HepG2 (cell line): Measurements from ENCODE around the gene IRS2. TPM values are rescaled to one million over a fixed set of nuclear protein-coding genes. Genes with fewer than 3 reads are reported as not detected.

Experiments
- ATAC-seq: fragments of 200-7000 bp; cut with Tn5 transposase; 3 replicates; pipeline ENCODE4 v1.9.1; 2020; ENCODE audit warnings: mild to moderate bottlenecking, moderate library complexity
- BruUV-seq: library from RNA; stranded (reverse); fragments of 400-500 nt; replicated peaks from 2 replicates; lab custom pipeline; 2021; lab: Mats Ljungman, UMichigan
- CTCF ChIA-PET: fragments of 300-600 bp; formaldehyde crosslinking; extraction: SDS; loops from one replicate; lab custom pipeline; 2021; ENCODE audit warnings: low total read pairs, inconsistent platforms, low intra/inter-chr PET ratio; lab: Yijun Ruan, JAX
- POLR2A ChIA-PET: fragments of 350-600 bp; sonication (Branson Sonifier 250); formaldehyde crosslinking; loops from one replicate; lab custom pipeline; 2020; ENCODE audit warnings: antibody characterized with exemption, inconsistent platforms; lab: Yijun Ruan, JAX
- DNase-seq: peaks from one replicate; pipeline ENCODE4 v3.0.0-alpha.2; 2015; ENCODE audit warnings: low spot score
- FAIRE-seq: peaks from 3 replicates; lab custom pipeline; 2011; peaks lifted over from hg19 to GRCh38; lab: Jason Lieb, UNC
- H2AFZ ChIP-seq: one replicate; pipeline ENCODE4 v1.6.1; 2011; ENCODE audit warnings: low read length, inconsistent platforms
- H3K27ac ChIP-seq: fragments of 300-600 bp; 3 replicates; pipeline ENCODE4 v1.8.0; 2011; ENCODE audit warnings: mixed run types, mild to moderate bottlenecking, mixed read lengths, low read length, inconsistent platforms; ENCODE audit not compliant: insufficient read depth; ENCODE audit errors: extremely low read length
- H3K27me3 ChIP-seq, 2 experiments: fragments of 200-600 bp in 1 of 2; 2 replicates in 1 of 2; 3 replicates in 1 of 2; pipeline versions ENCODE4 v1.6.0 to v1.8.0; 2011; ENCODE audit warnings: low read length in 2 of 2, mild to moderate bottlenecking in 2 of 2, moderate library complexity in 2 of 2, inconsistent platforms in 1 of 2; ENCODE audit not compliant: insufficient read depth in 2 of 2, control insufficient read depth in 1 of 2
- H3K36me3 ChIP-seq, 2 experiments: fragments of 200-600 bp in 1 of 2; replicated peaks in 1 of 2; 2 replicates in 1 of 2; 3 replicates in 1 of 2; pipeline versions ENCODE4 v1.5.1 to v1.8.0; 2011; ENCODE audit warnings: low read length in 2 of 2, inconsistent platforms in 1 of 2; ENCODE audit not compliant: insufficient read depth in 2 of 2, control insufficient read depth in 1 of 2
- H3K4me1 ChIP-seq: 2 replicates; pipeline ENCODE4 v1.5.1; 2012; ENCODE audit warnings: low read length, inconsistent platforms; ENCODE audit not compliant: insufficient read depth
- H3K4me2 ChIP-seq: 2 replicates; pipeline ENCODE4 v1.6.0; 2011; ENCODE audit warnings: low read depth, low read length, inconsistent platforms
- H3K4me3 ChIP-seq, 3 experiments: fragments of 200-600 bp in 1 of 3; sonication (generic), shearing (Covaris generic) in 1 of 3; replicated peaks in 1 of 3; 2 replicates each; pipeline ENCODE4 v1.5.1; 2011 to 2016; ENCODE audit warnings: low read length in 3 of 3, inconsistent platforms in 2 of 3, low read depth in 2 of 3, mild to moderate bottlenecking in 2 of 3, control low read depth in 1 of 3, mixed read lengths in 1 of 3; ENCODE audit not compliant: insufficient read depth in 1 of 3
- H3K79me2 ChIP-seq: one replicate; pipeline ENCODE4 v1.6.1; 2011; ENCODE audit warnings: low read length, inconsistent platforms; ENCODE audit not compliant: insufficient read depth
- H3K9ac ChIP-seq: 2 replicates; pipeline ENCODE4 v1.6.0; 2011; ENCODE audit warnings: mild to moderate bottlenecking, low read depth, low read length, inconsistent platforms; ENCODE audit not compliant: insufficient read depth
- H3K9me3 ChIP-seq: 2 replicates; pipeline ENCODE4 v1.5.1; 2012; ENCODE audit warnings: mild to moderate bottlenecking, low read length
- H4K20me1 ChIP-seq: 2 replicates; pipeline ENCODE4 v1.6.0; 2011; ENCODE audit warnings: inconsistent platforms, mild to moderate bottlenecking, low read length, moderate library complexity; ENCODE audit not compliant: insufficient read depth
- DMAP1 ChIP-seq: IDR thresholded peaks from 2 replicates; pipeline ENCODE4 v1.6.1; 2016
- TARDBP ChIP-seq: sonication (generic); formaldehyde crosslinking; IDR thresholded peaks from 2 replicates; pipeline ENCODE4 v1.8.0; 2022; ENCODE audit warnings: mild to moderate bottlenecking, missing genetic modification reagents
- ZNF629 ChIP-seq: sonication (generic); formaldehyde crosslinking; conservative IDR thresholded peaks from 2 replicates; pipeline ENCODE4 v1.5.0; 2020; ENCODE audit warnings: missing genetic modification reagents
- ZNF766 ChIP-seq: sonication (generic); formaldehyde crosslinking; IDR thresholded peaks from 2 replicates; pipeline ENCODE4 v1.5.0; 2020; ENCODE audit warnings: missing genetic modification reagents, borderline replicate concordance
- WGBS: methylation state at CpG from one replicate; pipeline ENCODE4 v1.1.6; 2017; ENCODE audit warnings: low lambda C conversion rate; 5-methylcytosine and 5-hydroxymethylcytosine counted together
- in situ Hi-C: cut with HindIII; loops from 2 replicates; pipeline ENCODE4 v1.10.0; 2017; ENCODE audit warnings: low pct_unique_long_range_greater_than_20kb; ENCODE audit not compliant: extremely low pct_ligation_motif_present
- intact Hi-C: fragments of 100-400 bp; cut with micrococcal nuclease; formaldehyde crosslinking; loops from one replicate; pipeline ENCODE4 v1.10.0; 2022; ENCODE audit not compliant: unreplicated experiment
- polyA plus RNA-seq, 8 experiments: library from polyadenylated mRNA; depleted of rRNA in 3 of 8; stranded (reverse) in 7 of 8; unstranded in 1 of 8; fragments of >200 nt; fragmentation: Illumina TruSeq in 4 of 8; extraction: Trizol in 4 of 8; gene quantifications; 2 replicates each; pipeline versions ENCODE4 v1.2.1 to v1.2.3, GENCODE V29; 2011 to 2016; ENCODE audit warnings: low read depth in 4 of 8, missing spikeins in 1 of 8, mixed read lengths in 1 of 8; ENCODE audit not compliant: insufficient read depth in 1 of 8
- total RNA-seq, 5 experiments: library from RNA; depleted of rRNA; stranded (reverse); fragments of >200 nt; fragmentation: Illumina TruSeq; extraction: Trizol; gene quantifications; 2 replicates each; pipeline ENCODE4 v1.2.3, GENCODE V29; 2016; ENCODE audit warnings: low read depth in 1 of 5
- TF ChIP-seq, protein P1 (sequence below): sonication (generic); formaldehyde crosslinking; IDR thresholded peaks from 2 replicates; pipeline ENCODE4 v1.9.0; 2021; ENCODE audit warnings: mild to moderate bottlenecking, missing genetic modification reagents
- TF ChIP-seq, protein P2 (sequence below): sonication (generic); formaldehyde crosslinking; IDR thresholded peaks from 2 replicates; pipeline ENCODE4 v1.5.0; 2020; ENCODE audit warnings: missing genetic modification reagents, mild to moderate bottlenecking, borderline replicate concordance

IRS2 gene
- total and polyA plus RNA-seq, 2 of the 13 experiments (the other 11 are each of a cell fraction or from before 2014, with no cell fraction given): 0.02 to 0.04 TPM

DNA sequence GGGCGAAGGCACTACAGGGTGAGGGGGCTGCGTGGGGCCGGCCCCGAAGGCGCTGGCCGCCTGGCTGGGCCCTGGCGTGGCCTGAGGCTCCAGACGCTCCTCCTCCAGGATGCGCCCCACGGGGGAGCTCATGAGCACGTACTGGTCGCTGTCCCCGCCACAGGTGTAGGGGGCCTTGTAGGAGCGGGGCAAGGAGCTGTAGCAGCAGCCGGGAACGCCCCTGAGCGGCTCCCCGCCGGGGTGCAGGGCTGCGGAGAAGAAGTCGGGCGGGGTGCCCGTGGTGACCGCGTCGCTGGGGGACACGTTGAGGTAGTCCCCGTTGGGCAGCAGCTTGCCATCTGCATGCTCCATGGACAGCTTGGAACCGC lies 3.0 kb downstream of the IRS2 start:
- Histone ChIP-seq H3K27me3 (peaks cover 0 to 8% of the 10 kb centered on the region in 2 experiments; a peak in 3 of 5 replicates), H2AFZ (no peak overlapping the region), H3K27ac (no peak overlapping the region), H3K4me2 (no peak overlapping the region), H3K9ac (no peak overlapping the region), H3K79me2 (no peaks in the 10 kb centered on the region), H4K20me1 (no peaks in the 10 kb centered on the region), H3K4me1 (no peaks in the 10 kb centered on the region), H3K36me3 (no peaks in the 10 kb centered on the region), H3K9me3 (no peaks in the 10 kb centered on the region), H3K4me3 (no peak overlapping the region)
- BruUV-seq: no TSS peak
- ATAC-seq (no peak), DNase-seq (no peak), FAIRE-seq (no peak)
- POLR2A ChIA-PET: no interaction called here
- TF ChIP-seq, protein P1, sequence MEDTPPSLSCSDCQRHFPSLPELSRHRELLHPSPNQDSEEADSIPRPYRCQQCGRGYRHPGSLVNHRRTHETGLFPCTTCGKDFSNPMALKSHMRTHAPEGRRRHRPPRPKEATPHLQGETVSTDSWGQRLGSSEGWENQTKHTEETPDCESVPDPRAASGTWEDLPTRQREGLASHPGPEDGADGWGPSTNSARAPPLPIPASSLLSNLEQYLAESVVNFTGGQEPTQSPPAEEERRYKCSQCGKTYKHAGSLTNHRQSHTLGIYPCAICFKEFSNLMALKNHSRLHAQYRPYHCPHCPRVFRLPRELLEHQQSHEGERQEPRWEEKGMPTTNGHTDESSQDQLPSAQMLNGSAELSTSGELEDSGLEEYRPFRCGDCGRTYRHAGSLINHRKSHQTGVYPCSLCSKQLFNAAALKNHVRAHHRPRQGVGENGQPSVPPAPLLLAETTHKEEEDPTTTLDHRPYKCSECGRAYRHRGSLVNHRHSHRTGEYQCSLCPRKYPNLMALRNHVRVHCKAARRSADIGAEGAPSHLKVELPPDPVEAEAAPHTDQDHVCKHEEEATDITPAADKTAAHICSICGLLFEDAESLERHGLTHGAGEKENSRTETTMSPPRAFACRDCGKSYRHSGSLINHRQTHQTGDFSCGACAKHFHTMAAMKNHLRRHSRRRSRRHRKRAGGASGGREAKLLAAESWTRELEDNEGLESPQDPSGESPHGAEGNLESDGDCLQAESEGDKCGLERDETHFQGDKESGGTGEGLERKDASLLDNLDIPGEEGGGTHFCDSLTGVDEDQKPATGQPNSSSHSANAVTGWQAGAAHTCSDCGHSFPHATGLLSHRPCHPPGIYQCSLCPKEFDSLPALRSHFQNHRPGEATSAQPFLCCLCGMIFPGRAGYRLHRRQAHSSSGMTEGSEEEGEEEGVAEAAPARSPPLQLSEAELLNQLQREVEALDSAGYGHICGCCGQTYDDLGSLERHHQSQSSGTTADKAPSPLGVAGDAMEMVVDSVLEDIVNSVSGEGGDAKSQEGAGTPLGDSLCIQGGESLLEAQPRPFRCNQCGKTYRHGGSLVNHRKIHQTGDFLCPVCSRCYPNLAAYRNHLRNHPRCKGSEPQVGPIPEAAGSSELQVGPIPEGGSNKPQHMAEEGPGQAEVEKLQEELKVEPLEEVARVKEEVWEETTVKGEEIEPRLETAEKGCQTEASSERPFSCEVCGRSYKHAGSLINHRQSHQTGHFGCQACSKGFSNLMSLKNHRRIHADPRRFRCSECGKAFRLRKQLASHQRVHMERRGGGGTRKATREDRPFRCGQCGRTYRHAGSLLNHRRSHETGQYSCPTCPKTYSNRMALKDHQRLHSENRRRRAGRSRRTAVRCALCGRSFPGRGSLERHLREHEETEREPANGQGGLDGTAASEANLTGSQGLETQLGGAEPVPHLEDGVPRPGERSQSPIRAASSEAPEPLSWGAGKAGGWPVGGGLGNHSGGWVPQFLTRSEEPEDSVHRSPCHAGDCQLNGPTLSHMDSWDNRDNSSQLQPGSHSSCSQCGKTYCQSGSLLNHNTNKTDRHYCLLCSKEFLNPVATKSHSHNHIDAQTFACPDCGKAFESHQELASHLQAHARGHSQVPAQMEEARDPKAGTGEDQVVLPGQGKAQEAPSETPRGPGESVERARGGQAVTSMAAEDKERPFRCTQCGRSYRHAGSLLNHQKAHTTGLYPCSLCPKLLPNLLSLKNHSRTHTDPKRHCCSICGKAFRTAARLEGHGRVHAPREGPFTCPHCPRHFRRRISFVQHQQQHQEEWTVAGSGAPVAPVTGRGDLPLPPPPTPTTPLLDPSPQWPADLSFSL (CRISPR knock-in tag): no peak
- TF ChIP-seq, protein P2, sequence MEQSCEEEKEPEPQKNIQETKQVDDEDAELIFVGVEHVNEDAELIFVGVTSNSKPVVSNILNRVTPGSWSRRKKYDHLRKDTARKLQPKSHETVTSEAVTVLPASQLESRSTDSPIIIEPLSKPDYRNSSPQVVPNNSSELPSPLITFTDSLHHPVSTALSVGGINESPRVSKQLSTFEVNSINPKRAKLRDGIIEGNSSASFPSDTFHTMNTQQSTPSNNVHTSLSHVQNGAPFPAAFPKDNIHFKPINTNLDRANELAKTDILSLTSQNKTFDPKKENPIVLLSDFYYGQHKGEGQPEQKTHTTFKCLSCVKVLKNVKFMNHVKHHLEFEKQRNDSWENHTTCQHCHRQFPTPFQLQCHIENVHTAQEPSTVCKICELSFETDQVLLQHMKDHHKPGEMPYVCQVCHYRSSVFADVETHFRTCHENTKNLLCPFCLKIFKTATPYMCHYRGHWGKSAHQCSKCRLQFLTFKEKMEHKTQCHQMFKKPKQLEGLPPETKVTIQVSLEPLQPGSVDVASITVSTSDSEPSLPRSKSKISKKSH: no peak
- TF ChIP-seq TARDBP: no peak
- TF ChIP-seq DMAP1 (CRISPR knock-in tag): no peak
- no peak for TF ChIP-seq ZNF766 (CRISPR knock-in tag)
- no peak for TF ChIP-seq ZNF629 (CRISPR knock-in tag)
- intact Hi-C loops: loop anchor here (10.0 kb wide), 1 partner anchor 529 kb away; no protein-coding TSS in a partner anchor
- CTCF ChIA-PET: no interaction called here
- 94% methylated on average over 12 of the region's 29 CpGs for WGBS
- in situ Hi-C loops: loop anchor here (25.0 kb wide), 1 partner anchor 821 kb away; no protein-coding TSS in a partner anchor
